HG02884 (cell line): ENCODE results near the gene ETAA1.

ENCODE experiments used
- ATAC-seq: cut with Tn5 transposase; IDR thresholded peaks from one replicate; pipeline ENCODE4 v1.9.1; 2021; ENCODE audit warnings: mild to moderate bottlenecking, moderate library complexity; ENCODE audit not compliant: unreplicated experiment

Gene ETAA1

GRCh38 chr2:67397143-67397986 lies at the start of gene ETAA1:
ETAA1 (plus strand) TSS chr2:67397333; CDS start chr2:67397449, 116 bp downstream.
- ATAC-seq = peak; percentile 99

GRCh38 chr2:67366832-67367412 lies 30.2 kb upstream of the ETAA1 start:
- ATAC-seq = no peak

GRCh38 chr2:67374481-67374880 lies 22.7 kb upstream of the ETAA1 start:
- ATAC-seq = no peak

GRCh38 chr2:67374949-67375348 lies 22.2 kb upstream of the ETAA1 start:
- no peak for ATAC-seq

- no peak for ATAC-seq
Observed at GRCh38 chr2:67378555-67378954, 18.6 kb upstream of the ETAA1 start.

GRCh38 chr2:67379048-67379447 lies 18.1 kb upstream of the ETAA1 start:
- ATAC-seq = no peak

- ATAC-seq = no peak
Observed at GRCh38 chr2:67384123-67384822, 12.9 kb upstream of the ETAA1 start.

- ATAC-seq = no peak
Observed at GRCh38 chr2:67388680-67389079, 8.5 kb upstream of the ETAA1 start.

- ATAC-seq = no peak
Observed at GRCh38 chr2:67389286-67389685, 7.8 kb upstream of the ETAA1 start.

GRCh38 chr2:67389788-67390187 lies 7.3 kb upstream of the ETAA1 start:
- no peak for ATAC-seq

GRCh38 chr2:67393237-67393636 lies 3.9 kb upstream of the ETAA1 start:
- no peak for ATAC-seq

- no peak for ATAC-seq
Observed at GRCh38 chr2:67394734-67395133, 2.4 kb upstream of the ETAA1 start.

GRCh38 chr2:67399144-67399543 lies 2.0 kb downstream of the ETAA1 start:
- no peak for ATAC-seq

- no peak for ATAC-seq
Observed at GRCh38 chr2:67399831-67400489, 2.8 kb downstream of the ETAA1 start.

- ATAC-seq = no peak
Observed at GRCh38 chr2:67400560-67401485, 3.7 kb downstream of the ETAA1 start.

GRCh38 chr2:67408346-67408745 lies 11.2 kb downstream of the ETAA1 start:
- ATAC-seq = no peak

- no peak for ATAC-seq
Observed at GRCh38 chr2:67412424-67412823, 15.3 kb downstream of the ETAA1 start.

GRCh38 chr2:67414867-67415266 lies 17.7 kb downstream of the ETAA1 start:
- ATAC-seq = no peak

GRCh38 chr2:67416136-67416535 lies 19.0 kb downstream of the ETAA1 start:
- no peak for ATAC-seq

GRCh38 chr2:67423489-67423888 lies 26.4 kb downstream of the ETAA1 start:
- no peak for ATAC-seq
